Measurements from ENCODE around the gene RBMS1.

GRCh38 chr2:160388464-160389263 is 104.9 kb downstream of the RBMS1 start:
- TF ChIP-seq POLR2AphosphoS5 (IDR thresholded peaks at IDR 0.05) (peak in 1 of 4 donors; percentile 34), EP300 (IDR thresholded peaks at IDR 0.05) (no peak), POLR2A (IDR thresholded peaks at IDR 0.05) (no peak)
- TF ChIP-seq, protein P1, sequence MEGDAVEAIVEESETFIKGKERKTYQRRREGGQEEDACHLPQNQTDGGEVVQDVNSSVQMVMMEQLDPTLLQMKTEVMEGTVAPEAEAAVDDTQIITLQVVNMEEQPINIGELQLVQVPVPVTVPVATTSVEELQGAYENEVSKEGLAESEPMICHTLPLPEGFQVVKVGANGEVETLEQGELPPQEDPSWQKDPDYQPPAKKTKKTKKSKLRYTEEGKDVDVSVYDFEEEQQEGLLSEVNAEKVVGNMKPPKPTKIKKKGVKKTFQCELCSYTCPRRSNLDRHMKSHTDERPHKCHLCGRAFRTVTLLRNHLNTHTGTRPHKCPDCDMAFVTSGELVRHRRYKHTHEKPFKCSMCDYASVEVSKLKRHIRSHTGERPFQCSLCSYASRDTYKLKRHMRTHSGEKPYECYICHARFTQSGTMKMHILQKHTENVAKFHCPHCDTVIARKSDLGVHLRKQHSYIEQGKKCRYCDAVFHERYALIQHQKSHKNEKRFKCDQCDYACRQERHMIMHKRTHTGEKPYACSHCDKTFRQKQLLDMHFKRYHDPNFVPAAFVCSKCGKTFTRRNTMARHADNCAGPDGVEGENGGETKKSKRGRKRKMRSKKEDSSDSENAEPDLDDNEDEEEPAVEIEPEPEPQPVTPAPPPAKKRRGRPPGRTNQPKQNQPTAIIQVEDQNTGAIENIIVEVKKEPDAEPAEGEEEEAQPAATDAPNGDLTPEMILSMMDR (IDR thresholded peaks at IDR 0.05): no peak

All from sigmoid colon (tissue), 4 donors.